GM23338 (cell line): Measurements from ENCODE around the gene APOBR. TPM values are rescaled to one million over a fixed set of nuclear protein-coding genes. Genes with fewer than 3 reads are reported as not detected.

ENCODE experiments used
- ATAC-seq: fragments of 200-7000 bp; cut with Tn5 transposase; 3 replicates; pipeline ENCODE4 v1.9.1; 2020
- DNase-seq: peaks from one replicate; pipeline ENCODE4 v3.0.0-alpha.2; 2015; ENCODE audit warnings: low spot score
- H2AFZ ChIP-seq: fragments of 200-600 bp; sonication (generic); 2 replicates; pipeline ENCODE4 v1.8.0; 2016; ENCODE audit warnings: antibody characterized with exemption, mild to moderate bottlenecking, moderate library complexity
- H3F3A ChIP-seq: fragments of 200-600 bp; sonication (generic); replicated peaks from 2 replicates; pipeline ENCODE4 v1.8.0; 2017; ENCODE audit warnings: antibody characterized with exemption, mixed run types, low read depth
- H3K27ac ChIP-seq: fragments of 200-600 bp; sonication (generic); 2 replicates; pipeline ENCODE4 v1.6.1; 2016; ENCODE audit warnings: low read depth
- H3K27me3 ChIP-seq: fragments of 200-600 bp; sonication (generic); 2 replicates; pipeline ENCODE4 v1.8.0; 2016; ENCODE audit warnings: mild to moderate bottlenecking, mixed run types, moderate library complexity; ENCODE audit not compliant: insufficient read depth
- H3K36me3 ChIP-seq: fragments of 200-600 bp; sonication (generic); 2 replicates; pipeline ENCODE4 v1.8.0; 2016; ENCODE audit warnings: mild to moderate bottlenecking; ENCODE audit not compliant: insufficient read depth
- H3K4me1 ChIP-seq: fragments of 200-600 bp; sonication (generic); 2 replicates; pipeline ENCODE4 v1.8.0; 2016; ENCODE audit warnings: mild to moderate bottlenecking, moderate library complexity; ENCODE audit not compliant: insufficient read depth
- H3K4me2 ChIP-seq: fragments of 200-600 bp; sonication (generic); 2 replicates; pipeline ENCODE4 v1.7.1; 2017; ENCODE audit warnings: mixed run types
- H3K4me3 ChIP-seq: fragments of 200-600 bp; sonication (generic); 2 replicates; pipeline ENCODE4 v1.6.1; 2016; ENCODE audit warnings: mixed run types
- H3K79me2 ChIP-seq: fragments of 200-600 bp; sonication (generic); replicated peaks from 2 replicates; pipeline ENCODE4 v1.8.0; 2017; ENCODE audit warnings: mild to moderate bottlenecking; ENCODE audit not compliant: insufficient read depth
- H3K9me2 ChIP-seq: fragments of 200-600 bp; sonication (generic); 2 replicates; pipeline ENCODE4 v1.8.0; 2017; ENCODE audit not compliant: insufficient read depth
- H4K20me1 ChIP-seq: fragments of 200-600 bp; sonication (generic); replicated peaks from 2 replicates; pipeline ENCODE4 v1.8.0; 2017; ENCODE audit warnings: mild to moderate bottlenecking; ENCODE audit not compliant: insufficient read depth
- H3K27ac Mint-ChIP-seq: 2 replicates; pipeline ENCODE4 v1.8.0; 2020; ENCODE audit warnings: inconsistent platforms, mild to moderate bottlenecking, moderate library complexity, mixed read lengths
- H3K27me3 Mint-ChIP-seq: 3 replicates; pipeline ENCODE4 v1.8.0; 2022; ENCODE audit warnings: low read depth, mild to moderate bottlenecking, moderate library complexity, mixed read lengths, inconsistent platforms; ENCODE audit not compliant: insufficient read depth, poor library complexity
- H3K36me3 Mint-ChIP-seq: 3 replicates; pipeline ENCODE4 v1.8.0; 2021; ENCODE audit warnings: low read depth, mild to moderate bottlenecking, inconsistent platforms, moderate library complexity, mixed read lengths
- H3K4me1 Mint-ChIP-seq: 3 replicates; pipeline ENCODE4 v1.8.0; 2020; ENCODE audit warnings: mild to moderate bottlenecking, inconsistent platforms, mixed read lengths
- H3K4me3 Mint-ChIP-seq: 3 replicates; pipeline ENCODE4 v1.8.0; 2021; ENCODE audit warnings: moderate library complexity, mild to moderate bottlenecking, inconsistent platforms, mixed read lengths
- H3K9me3 Mint-ChIP-seq: 3 replicates; pipeline ENCODE4 v1.8.0; 2020; ENCODE audit warnings: moderate library complexity, mild to moderate bottlenecking, inconsistent platforms, mixed read lengths
- CREB1 ChIP-seq: fragments of 250-450 bp; sonication (Bioruptor Pico); IDR thresholded peaks from 2 replicates; pipeline ENCODE4 v1.5.0; 2020; ENCODE audit warnings: low read depth, mild to moderate bottlenecking, moderate library complexity
- CTCF ChIP-seq, 2 experiments: fragments of 200-600 bp in 1 of 2; sonication (generic) in 1 of 2; conservative IDR thresholded peaks; 2 replicates each; pipeline versions ENCODE4 v1.5.1 to v1.6.1; 2016 to 2017; ENCODE audit warnings: antibody characterized with exemption in 2 of 2, low read depth in 2 of 2, mild to moderate bottlenecking in 2 of 2, moderate library complexity in 1 of 2
- ETS1 ChIP-seq: IDR thresholded peaks from 2 replicates; pipeline ENCODE4 v1.6.1; 2016; ENCODE audit warnings: antibody characterized with exemption
- EZH2 ChIP-seq: fragments of 200-600 bp; sonication (generic); IDR thresholded peaks from one replicate; pipeline ENCODE4 v1.8.0; 2017; ENCODE audit warnings: antibody characterized with exemption, mild to moderate bottlenecking, low read depth; ENCODE audit not compliant: unreplicated experiment
- EZH2phosphoT487 ChIP-seq: fragments of 200-600 bp; sonication (generic); IDR thresholded peaks from one replicate; pipeline ENCODE4 v1.8.1; 2018; ENCODE audit warnings: antibody characterized with exemption; ENCODE audit not compliant: unreplicated experiment
- JUNB ChIP-seq: IDR thresholded peaks from one replicate; pipeline ENCODE4 v1.6.1; 2016; ENCODE audit warnings: antibody characterized with exemption; ENCODE audit not compliant: unreplicated experiment
- NANOG ChIP-seq: IDR thresholded peaks from 2 replicates; pipeline ENCODE4 v1.6.1; 2016; ENCODE audit warnings: antibody characterized with exemption, borderline replicate concordance
- REST ChIP-seq: IDR thresholded peaks from one replicate; pipeline ENCODE4 v1.6.1; 2018; ENCODE audit warnings: antibody characterized with exemption; ENCODE audit not compliant: unreplicated experiment
- STAT1 ChIP-seq: IDR thresholded peaks from one replicate; pipeline ENCODE4 v1.6.1; 2016; ENCODE audit warnings: antibody characterized with exemption; ENCODE audit not compliant: unreplicated experiment
- ZNF114 ChIP-seq: fragments of 250-450 bp; sonication (Bioruptor Pico); IDR thresholded peaks from 2 replicates; pipeline ENCODE4 v1.5.0; 2020; ENCODE audit warnings: mild to moderate bottlenecking, moderate library complexity
- ZNF331 ChIP-seq: fragments of 250-450 bp; sonication (Bioruptor Pico); IDR thresholded peaks from 2 replicates; pipeline ENCODE4 v1.5.0; 2020; ENCODE audit warnings: low read depth, mild to moderate bottlenecking, moderate library complexity
- ZNF462 ChIP-seq: fragments of 250-450 bp; sonication (Bioruptor Pico); IDR thresholded peaks from 2 replicates; pipeline ENCODE4 v1.5.0; 2020; ENCODE audit warnings: mild to moderate bottlenecking, moderate library complexity
- polyA plus RNA-seq: library from polyadenylated mRNA; unstranded; fragments of >200 nt; fragmentation: Nextera tagmentation; extraction: Ambion mirVana; gene quantifications from 2 replicates; pipeline ENCODE4 v1.2.1, GENCODE V29; 2016
- total RNA-seq: library from RNA; depleted of rRNA; stranded (reverse); fragments of >200 nt; shearing (Covaris generic); gene quantifications from 2 replicates; pipeline ENCODE4 v1.2.3, GENCODE V29; 2014

The APOBR gene
- total and polyA plus RNA-seq, 2 experiments from 2014 or later: 0.07 TPM; not detected in 1

GRCh38 chr16:28538733-28539596, 44.5 kb downstream of the APOBR start, which contains the start of gene NUPR1:
TSS of gene NUPR1 (minus strand) at chr16:28538974. CDS start at chr16:28538907, 67 bp downstream.
- H4K20me1 ChIP-seq: no peaks in the 10 kb centered on the region
- TF ChIP-seq ETS1: no peak
- TF ChIP-seq STAT1: no peak
- no peak for TF ChIP-seq NANOG
- TF ChIP-seq REST: no peak
- TF ChIP-seq ZNF331: no peak
- TF ChIP-seq EZH2: no peak
- TF ChIP-seq EZH2phosphoT487: no peak
- TF ChIP-seq CTCF (conservative IDR thresholded peaks at IDR 0.05; ENCODE audit: low read depth in 2 of 2): no peak
- no peak for TF ChIP-seq ZNF114
- TF ChIP-seq JUNB: no peak
- no peak for TF ChIP-seq ZNF462
- no peak for TF ChIP-seq CREB1
- no peak within 1 kb of the TSS for H3K4me3 ChIP-seq
- H3K27me3 ChIP-seq: no peaks in the 10 kb centered on the region
- no peak within 1 kb of the TSS for H3K27ac ChIP-seq
- peak within 1 kb of the TSS; percentile 96 for H2AFZ ChIP-seq
- no peaks in the 10 kb centered on the region for H3K9me2 ChIP-seq
- Mint-ChIP-seq H3K27ac (peak within 1 kb of the TSS; percentile 70; the same call in 1 of the 2 replicates), H3K4me1 (peaks cover 5% of the 10 kb centered on the region; the same call in 2 of the 3 replicates), H3K4me3 (no peak within 1 kb of the TSS), H3K36me3 (no peaks in the 10 kb centered on the region), H3K27me3 (peaks cover 9% of the 10 kb centered on the region), H3K9me3 (no peaks in the 10 kb centered on the region)
- no peaks in the 10 kb centered on the region for H3K36me3 ChIP-seq
- H3K4me1 ChIP-seq: no peaks in the 10 kb centered on the region
- DNase-seq (no peak), ATAC-seq (peak; percentile 61)
- H3F3A ChIP-seq: no peaks in the 10 kb centered on the region
- no peaks in the 10 kb centered on the region for H3K79me2 ChIP-seq
- H3K4me2 ChIP-seq: no peak within 1 kb of the TSS
